IgD-negative memory B cell (primary cell): Measurements from ENCODE around the gene PRPF19. TPM values are rescaled to one million over a fixed set of nuclear protein-coding genes. Genes with fewer than 3 reads are reported as not detected.

Source experiments
- H3K27ac Mint-ChIP-seq, 3 donors: one replicate each; pipeline ENCODE4 v1.8.0; 2020 to 2022; ENCODE audit warnings: mild to moderate bottlenecking in 3 of 3, mixed read lengths in 3 of 3, moderate library complexity in 1 of 3
- H3K27me3 Mint-ChIP-seq: one replicate; pipeline ENCODE4 v1.8.0; 2021; ENCODE audit warnings: mixed read lengths
- H3K36me3 Mint-ChIP-seq: one replicate; pipeline ENCODE4 v1.8.0; 2020; ENCODE audit warnings: mild to moderate bottlenecking, mixed read lengths
- H3K4me1 Mint-ChIP-seq, 3 donors: one replicate each; pipeline ENCODE4 v1.8.0; 2020 to 2022; ENCODE audit warnings: mixed read lengths in 3 of 3, mild to moderate bottlenecking in 1 of 3
- H3K4me3 Mint-ChIP-seq, 4 donors: one replicate each; pipeline ENCODE4 v1.8.0; 2020 to 2022; ENCODE audit warnings: mild to moderate bottlenecking in 4 of 4, mixed read lengths in 4 of 4, moderate library complexity in 3 of 4
- H3K9me3 Mint-ChIP-seq, 3 donors: one replicate each; pipeline ENCODE4 v1.8.0; 2020 to 2021; ENCODE audit warnings: mixed read lengths in 3 of 3, mild to moderate bottlenecking in 1 of 3
- polyA plus RNA-seq: library from polyadenylated mRNA; unstranded; fragments of 300-500 nt; fragmentation: Illumina TruSeq; gene quantifications from one replicate; pipeline ENCODE4 v1.2.3, GENCODE V29; 2021

PRPF19 gene
- polyA plus RNA-seq, 1 donor from 2014 or later: 18.5 TPM

DNA sequence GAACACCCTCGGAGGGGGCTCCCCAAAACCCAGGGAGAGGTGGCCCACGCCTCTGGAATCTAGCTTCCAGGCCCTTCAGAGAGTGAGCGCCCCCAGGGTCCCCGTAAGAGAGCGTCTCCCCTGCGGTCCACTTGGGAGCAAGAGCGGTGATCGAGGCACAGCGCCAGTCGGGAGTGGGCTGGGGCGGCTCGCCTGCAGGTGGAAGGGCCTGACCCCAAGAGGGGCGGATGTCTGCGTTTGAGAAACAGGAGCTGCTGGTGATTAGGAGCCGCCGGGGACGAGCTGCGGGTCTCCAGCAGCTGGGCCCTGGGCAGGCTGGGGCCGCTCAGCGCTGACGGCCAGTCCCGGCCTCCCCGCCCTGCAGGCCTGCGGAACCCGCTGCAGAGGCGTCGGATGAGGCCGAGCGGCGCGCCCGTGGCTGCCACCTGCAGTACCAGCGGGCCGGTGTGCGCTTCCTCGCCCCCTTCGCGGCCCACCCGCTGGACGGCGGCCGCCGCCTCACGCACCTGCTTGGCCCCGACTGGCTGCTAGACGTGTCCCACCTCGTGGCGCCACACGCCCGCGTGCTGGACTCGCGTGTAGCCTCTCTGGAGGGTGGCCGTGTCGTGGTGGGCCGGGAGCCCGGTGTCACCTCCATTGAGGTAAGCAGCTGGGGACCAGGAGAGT is 27.9 kb upstream of the PRPF19 start:
- H3K9me3 Mint-ChIP-seq: peaks cover 0 to 2% (median 0%) of the 10 kb centered on the region in 3 donors
- peak overlapping the region in 1 of 4 donors; percentile 9 for H3K4me3 Mint-ChIP-seq
- H3K36me3 Mint-ChIP-seq: no peaks in the 10 kb centered on the region

GRCh38 chr11:60933416-60934123 is 27.2 kb upstream of the PRPF19 start:
- peaks cover 25 to 29% (median 29%) of the 10 kb centered on the region in 3 donors for H3K4me1 Mint-ChIP-seq
- no peaks in the 10 kb centered on the region for H3K27me3 Mint-ChIP-seq
- H3K4me3 Mint-ChIP-seq: peak overlapping the region in 2 of 4 donors; percentile 9 to 66
- H3K27ac Mint-ChIP-seq: peak overlapping the region; percentile 23 to 99 (median 94)
- no peaks in the 10 kb centered on the region for H3K36me3 Mint-ChIP-seq
- H3K9me3 Mint-ChIP-seq: peaks cover 0 to 2% (median 0%) of the 10 kb centered on the region in 3 donors

More for the DNA sequence above, 27.9 kb upstream of the PRPF19 start:
- H3K27ac Mint-ChIP-seq: peak overlapping the region; percentile 73 to 99 (median 94)
- H3K27me3 Mint-ChIP-seq: no peaks in the 10 kb centered on the region
- peaks cover 25 to 29% (median 29%) of the 10 kb centered on the region in 3 donors for H3K4me1 Mint-ChIP-seq

DNA sequence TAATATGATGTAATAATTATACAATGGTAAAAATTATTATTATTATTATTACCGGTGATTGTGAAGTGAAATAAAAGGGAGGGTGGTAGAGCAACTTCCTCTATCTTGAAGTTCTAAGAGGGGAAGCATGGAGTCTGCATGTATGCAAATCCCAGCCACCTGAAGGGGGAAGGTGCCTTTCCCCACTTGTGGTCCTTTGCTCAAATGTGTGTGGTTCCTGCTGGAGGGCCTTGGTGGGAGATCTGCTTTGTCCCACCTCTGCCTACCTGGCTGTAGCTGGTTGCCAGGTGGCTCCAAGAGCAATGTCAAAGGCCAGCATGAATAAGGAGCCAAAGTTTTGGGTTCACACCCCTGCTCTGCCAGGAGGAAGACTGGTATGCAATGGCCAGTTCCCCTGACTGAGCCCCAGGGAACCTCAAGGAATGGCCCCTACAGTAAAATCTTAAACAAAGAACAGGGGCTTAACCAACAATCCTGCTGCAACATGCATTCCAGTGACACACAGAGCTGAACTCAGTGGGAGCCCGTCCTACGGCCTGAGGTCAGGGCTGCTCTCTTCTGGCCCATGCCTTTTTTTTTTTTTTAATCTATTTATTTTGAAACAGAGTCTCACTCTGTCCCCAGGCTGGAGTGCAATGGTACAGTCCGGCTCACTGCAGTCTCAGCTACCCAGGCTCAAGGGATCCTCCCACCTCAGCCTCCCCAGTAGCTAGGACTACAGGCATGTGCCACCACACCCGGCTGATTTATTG is 26.4 kb upstream of the PRPF19 start:
- Mint-ChIP-seq H3K27ac (peak overlapping the region; percentile 78 to 99 (median 94)), H3K9me3 (peaks cover 0 to 2% (median 0%) of the 10 kb centered on the region in 3 donors), H3K36me3 (no peaks in the 10 kb centered on the region)

DNA sequence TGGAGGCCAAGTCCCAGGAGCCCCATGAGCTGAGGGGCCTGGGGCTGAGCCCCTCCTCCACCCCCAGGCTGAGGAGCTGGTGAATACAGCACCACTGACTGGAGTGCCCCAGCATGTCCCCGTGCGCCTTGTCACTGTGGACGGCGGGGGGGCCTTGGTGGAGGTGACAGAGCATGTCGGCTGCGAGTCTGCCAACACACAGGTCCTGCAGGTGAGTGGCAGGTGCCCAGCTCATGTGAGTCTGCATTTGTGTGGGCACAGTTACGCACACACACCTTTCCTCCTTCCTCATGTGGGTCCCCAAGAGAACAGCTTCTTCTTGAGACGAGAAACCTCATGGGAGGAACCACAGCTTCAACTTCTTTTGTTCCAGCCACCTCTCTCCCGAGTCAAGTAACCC is 25.5 kb upstream of the PRPF19 start:
- Mint-ChIP-seq H3K27ac (peak overlapping the region; percentile 94 to 99 (median 97)), H3K4me1 (peaks cover 25 to 29% (median 29%) of the 10 kb centered on the region in 3 donors), H3K4me3 (peak overlapping the region; percentile 60 to 93 (median 84)), H3K36me3 (no peaks in the 10 kb centered on the region), H3K9me3 (peaks cover 0 to under 1% (median 0%) of the 10 kb centered on the region in 3 donors), H3K27me3 (no peaks in the 10 kb centered on the region)

More for the DNA sequence above, 26.4 kb upstream of the PRPF19 start:
- H3K4me1 Mint-ChIP-seq: peaks cover 25 to 29% (median 29%) of the 10 kb centered on the region in 3 donors
- no peaks in the 10 kb centered on the region for H3K27me3 Mint-ChIP-seq
- H3K4me3 Mint-ChIP-seq: peak overlapping the region; percentile 60 to 85 (median 77)

DNA sequence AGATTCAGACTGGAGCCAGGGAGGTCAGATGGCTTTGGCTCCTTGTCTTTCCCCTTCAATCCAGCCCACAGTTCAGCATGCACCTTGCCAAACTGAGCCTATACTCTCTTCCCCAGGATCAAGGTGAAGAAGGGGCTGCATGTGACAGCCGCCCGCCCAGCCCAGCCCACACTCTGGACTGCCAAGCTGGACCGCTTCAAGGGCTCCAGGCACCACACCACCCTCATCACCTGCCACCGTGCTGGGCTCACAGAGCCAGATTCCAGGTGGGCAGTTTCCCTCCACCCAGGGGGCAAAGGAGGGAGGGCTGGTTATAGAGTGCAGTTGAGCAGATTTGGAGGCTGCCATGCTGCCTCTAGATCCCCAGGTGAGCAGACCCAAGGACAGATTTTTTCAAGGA is 24.0 kb upstream of the PRPF19 start:
- H3K36me3 Mint-ChIP-seq: no peaks in the 10 kb centered on the region
- peaks cover 30 to 34% (median 31%) of the 10 kb centered on the region in 3 donors for H3K4me1 Mint-ChIP-seq
- peak overlapping the region in 2 of 3 donors; percentile 39 to 99 for H3K27ac Mint-ChIP-seq
- peak overlapping the region in 1 of 4 donors; percentile 85 for H3K4me3 Mint-ChIP-seq
- no peaks in the 10 kb centered on the region for H3K9me3 Mint-ChIP-seq
- no peaks in the 10 kb centered on the region for H3K27me3 Mint-ChIP-seq

DNA sequence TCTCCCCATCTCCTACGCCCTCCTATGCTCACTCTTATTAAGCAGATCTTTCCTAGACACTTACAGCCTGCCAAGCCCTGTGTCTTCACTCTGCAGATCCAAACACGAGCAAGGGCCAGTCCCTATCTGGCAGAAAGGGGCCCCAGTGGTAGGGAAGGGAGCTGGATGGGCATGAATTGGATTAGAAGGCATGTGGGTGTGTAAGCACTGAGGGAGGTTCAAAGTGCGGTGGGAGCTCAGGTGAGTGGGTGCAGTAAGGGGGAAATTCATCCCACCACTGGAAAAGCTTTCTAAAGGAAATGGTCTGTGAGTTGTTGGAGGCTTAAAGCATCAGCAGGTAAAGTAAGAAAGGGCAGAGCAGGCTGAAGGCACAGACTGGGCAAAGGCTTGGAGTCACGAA is 23.4 kb upstream of the PRPF19 start:
- peaks cover 34 to 37% (median 34%) of the 10 kb centered on the region in 3 donors for H3K4me1 Mint-ChIP-seq
- peaks cover 3% of the 10 kb centered on the region for H3K27me3 Mint-ChIP-seq
- no peaks in the 10 kb centered on the region for H3K36me3 Mint-ChIP-seq
- peak overlapping the region in 1 of 3 donors; percentile 7 for H3K27ac Mint-ChIP-seq
- peak overlapping the region in 2 of 4 donors; percentile 24 to 36 for H3K4me3 Mint-ChIP-seq
- H3K9me3 Mint-ChIP-seq: no peaks in the 10 kb centered on the region

- H3K27me3 Mint-ChIP-seq: peaks cover 7% of the 10 kb centered on the region
- H3K4me1 Mint-ChIP-seq: peaks cover 31 to 35% (median 33%) of the 10 kb centered on the region in 3 donors
- no peaks in the 10 kb centered on the region for H3K9me3 Mint-ChIP-seq
- H3K27ac Mint-ChIP-seq: peak overlapping the region in 1 of 3 donors; percentile 45
- peak overlapping the region in 1 of 4 donors; percentile 68 for H3K4me3 Mint-ChIP-seq
- no peaks in the 10 kb centered on the region for H3K36me3 Mint-ChIP-seq
These were observed 22.2 kb upstream of the PRPF19 start for GRCh38 chr11:60928563-60929001.

- H3K27me3 Mint-ChIP-seq: peaks cover 10% of the 10 kb centered on the region
- peak overlapping the region in 1 of 4 donors; percentile 14 for H3K4me3 Mint-ChIP-seq
- H3K4me1 Mint-ChIP-seq: peaks cover 32 to 34% (median 32%) of the 10 kb centered on the region in 3 donors
- no peak overlapping the region for H3K27ac Mint-ChIP-seq
- H3K9me3 Mint-ChIP-seq: no peaks in the 10 kb centered on the region
- no peaks in the 10 kb centered on the region for H3K36me3 Mint-ChIP-seq
These were observed 21.2 kb upstream of the PRPF19 start for GRCh38 chr11:60927600-60927999.

DNA sequence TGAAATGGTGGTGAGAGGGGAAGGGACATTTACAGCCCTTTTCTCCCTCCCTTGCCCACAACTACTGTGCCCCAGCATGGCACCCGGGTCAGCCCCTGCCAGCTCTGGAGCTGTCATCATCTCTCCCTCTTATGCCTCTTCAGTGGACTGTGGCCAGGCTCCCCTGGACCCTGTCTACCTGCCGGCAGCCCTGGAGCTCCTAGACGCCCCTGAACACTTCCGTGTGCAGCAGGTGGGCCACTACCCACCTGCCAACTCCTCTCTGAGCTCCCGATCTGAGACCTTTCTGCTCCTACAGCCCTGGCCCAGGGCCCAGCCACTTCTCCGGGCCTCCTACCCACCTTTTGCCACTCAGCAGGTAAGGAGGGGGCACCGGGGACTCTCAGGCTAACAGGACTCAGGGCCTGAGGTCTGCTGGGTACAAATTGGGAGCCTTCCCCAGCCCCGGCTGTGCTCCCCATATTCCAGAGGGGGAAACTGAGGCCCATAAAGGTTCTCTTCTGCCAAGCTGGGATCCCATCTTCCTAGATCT is 20.7 kb upstream of the PRPF19 start:
- Mint-ChIP-seq H3K27ac (peak overlapping the region in 1 of 3 donors; percentile 37), H3K4me1 (peaks cover 28 to 31% (median 28%) of the 10 kb centered on the region in 3 donors), H3K27me3 (peaks cover 13% of the 10 kb centered on the region), H3K36me3 (peaks cover 4% of the 10 kb centered on the region), H3K4me3 (peak overlapping the region in 1 of 4 donors; percentile 56), H3K9me3 (no peaks in the 10 kb centered on the region)

- Mint-ChIP-seq H3K27ac (peak overlapping the region in 1 of 3 donors; percentile 37), H3K9me3 (no peaks in the 10 kb centered on the region), H3K36me3 (peaks cover 5% of the 10 kb centered on the region), H3K4me1 (peaks cover 22 to 26% (median 24%) of the 10 kb centered on the region in 3 donors), H3K4me3 (peak overlapping the region in 1 of 4 donors; percentile 56), H3K27me3 (peaks cover 14% of the 10 kb centered on the region)
These were observed 20.1 kb upstream of the PRPF19 start for GRCh38 chr11:60926500-60926899.

- H3K36me3 Mint-ChIP-seq: peaks cover 5% of the 10 kb centered on the region
- H3K4me1 Mint-ChIP-seq: peaks cover 17 to 20% (median 17%) of the 10 kb centered on the region in 3 donors
- H3K9me3 Mint-ChIP-seq: no peaks in the 10 kb centered on the region
- peaks cover 14% of the 10 kb centered on the region for H3K27me3 Mint-ChIP-seq
- peak overlapping the region; percentile 39 to 86 (median 66) for H3K4me3 Mint-ChIP-seq
- peak overlapping the region in 1 of 3 donors; percentile 3 for H3K27ac Mint-ChIP-seq
These were observed 19.5 kb upstream of the PRPF19 start for GRCh38 chr11:60925868-60926267.

GRCh38 chr11:60924906-60925853 is 18.8 kb upstream of the PRPF19 start:
- peak overlapping the region in 2 of 3 donors; percentile 3 to 72 for H3K27ac Mint-ChIP-seq
- peak overlapping the region; percentile 56 to 86 (median 82) for H3K4me3 Mint-ChIP-seq
- no peaks in the 10 kb centered on the region for H3K9me3 Mint-ChIP-seq
- H3K4me1 Mint-ChIP-seq: peaks cover 14 to 20% (median 17%) of the 10 kb centered on the region in 3 donors
- peaks cover 14% of the 10 kb centered on the region for H3K27me3 Mint-ChIP-seq
- peaks cover 10% of the 10 kb centered on the region for H3K36me3 Mint-ChIP-seq

DNA sequence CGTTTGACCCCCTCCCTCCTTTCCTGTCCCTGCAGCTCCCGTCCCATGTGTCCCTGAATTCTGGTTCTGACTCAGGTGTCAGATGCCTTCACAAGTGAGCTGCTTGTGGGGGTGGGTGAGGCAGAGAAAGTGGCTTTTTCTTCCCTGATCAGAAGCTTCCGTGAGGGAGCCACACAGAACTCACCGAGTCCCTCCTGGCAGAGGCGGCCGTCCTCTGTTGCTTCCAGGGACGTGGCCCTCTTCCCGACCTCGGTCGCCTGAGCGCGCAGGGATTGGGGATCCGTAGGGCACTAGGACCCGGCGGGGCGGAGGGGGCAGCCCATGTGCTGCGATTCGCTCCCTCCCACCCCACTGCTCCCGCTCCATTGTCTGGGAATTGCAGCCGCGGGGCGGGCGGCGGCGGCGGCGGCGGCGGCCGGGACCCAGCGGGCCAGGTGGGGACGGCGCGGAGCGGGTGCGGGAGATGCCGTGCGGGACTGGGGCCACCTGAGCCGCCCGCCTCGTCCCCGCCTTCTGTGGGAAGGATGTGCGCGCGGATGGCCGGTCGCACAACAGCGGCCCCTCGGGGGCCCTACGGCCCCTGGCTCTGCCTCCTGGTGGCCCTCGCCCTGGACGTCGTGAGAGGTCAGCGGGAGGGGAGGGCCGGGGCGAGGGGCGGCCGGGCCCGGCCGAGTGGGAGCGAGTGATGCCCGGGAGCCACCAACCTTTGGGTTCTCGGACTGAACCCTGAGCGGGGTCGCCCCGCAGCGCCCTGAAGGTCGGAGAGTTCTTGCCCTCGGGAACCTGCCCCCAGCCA is 17.9 kb upstream of the PRPF19 start, which contains the start of gene TMEM132A:
Gene TMEM132A (plus strand): TSS at position 351 of the 796 bp plus-strand sequence. CDS start 174 bp downstream, at position 525.
- Mint-ChIP-seq H3K4me1 (peaks cover 17 to 25% (median 22%) of the 10 kb centered on the region in 3 donors), H3K36me3 (peaks cover 14% of the 10 kb centered on the region), H3K27ac (peak within 1 kb of the TSS in 1 of 3 donors; percentile 72), H3K27me3 (peaks cover 14% of the 10 kb centered on the region), H3K4me3 (peak within 1 kb of the TSS; percentile 50 to 86 (median 82)), H3K9me3 (no peaks in the 10 kb centered on the region)
